ENCODE results near the gene GNAT2.

Gene GNAT2

DNA sequence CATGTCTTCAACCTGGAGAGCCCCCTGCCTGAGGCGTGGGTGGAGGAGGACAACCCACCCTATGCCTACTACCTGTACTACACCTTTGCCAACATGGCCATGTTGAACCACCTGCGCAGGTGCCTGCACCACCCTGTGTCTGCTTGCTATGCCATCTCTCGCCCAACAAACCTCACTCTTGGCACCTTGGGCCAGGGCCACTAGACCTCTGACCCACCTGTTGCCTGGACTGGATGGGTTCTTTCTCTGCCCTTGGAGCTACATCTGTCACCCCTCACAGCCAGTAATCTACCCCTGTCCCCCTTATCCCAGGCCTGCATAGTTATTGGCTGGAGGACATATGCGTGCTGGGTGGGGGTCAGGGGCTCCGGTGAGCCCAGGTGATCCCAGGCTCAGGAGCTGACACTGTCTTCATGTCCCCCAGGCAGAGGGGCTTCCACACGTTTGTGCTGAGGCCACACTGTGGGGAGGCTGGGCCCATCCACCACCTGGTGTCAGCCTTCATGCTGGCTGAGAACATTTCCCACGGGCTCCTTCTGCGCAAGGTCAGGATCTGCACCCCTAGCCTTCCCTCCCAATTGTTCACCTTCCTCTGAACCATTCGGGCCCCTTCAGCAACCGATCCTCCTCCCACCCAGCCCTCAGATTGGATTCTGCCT is 10.1 kb upstream of the GNAT2 start:
- no peak for DNase-seq (ENCODE audit: low spot score)
- in situ Hi-C loops (cut with MboI; ENCODE audit: low pct_unique_long_range_greater_than_20kb, low sequenced_read_pairs, unreplicated experiment) = loop anchor here (5.0 kb wide), 1 partner anchor 82 kb away; the partner anchor contains the start of gene GNAI3
- no peak for TF ChIP-seq CTCF (IDR thresholded peaks at IDR 0.05; ENCODE audit: extremely low read depth, insufficient read depth, missing control alignments)

DNA sequence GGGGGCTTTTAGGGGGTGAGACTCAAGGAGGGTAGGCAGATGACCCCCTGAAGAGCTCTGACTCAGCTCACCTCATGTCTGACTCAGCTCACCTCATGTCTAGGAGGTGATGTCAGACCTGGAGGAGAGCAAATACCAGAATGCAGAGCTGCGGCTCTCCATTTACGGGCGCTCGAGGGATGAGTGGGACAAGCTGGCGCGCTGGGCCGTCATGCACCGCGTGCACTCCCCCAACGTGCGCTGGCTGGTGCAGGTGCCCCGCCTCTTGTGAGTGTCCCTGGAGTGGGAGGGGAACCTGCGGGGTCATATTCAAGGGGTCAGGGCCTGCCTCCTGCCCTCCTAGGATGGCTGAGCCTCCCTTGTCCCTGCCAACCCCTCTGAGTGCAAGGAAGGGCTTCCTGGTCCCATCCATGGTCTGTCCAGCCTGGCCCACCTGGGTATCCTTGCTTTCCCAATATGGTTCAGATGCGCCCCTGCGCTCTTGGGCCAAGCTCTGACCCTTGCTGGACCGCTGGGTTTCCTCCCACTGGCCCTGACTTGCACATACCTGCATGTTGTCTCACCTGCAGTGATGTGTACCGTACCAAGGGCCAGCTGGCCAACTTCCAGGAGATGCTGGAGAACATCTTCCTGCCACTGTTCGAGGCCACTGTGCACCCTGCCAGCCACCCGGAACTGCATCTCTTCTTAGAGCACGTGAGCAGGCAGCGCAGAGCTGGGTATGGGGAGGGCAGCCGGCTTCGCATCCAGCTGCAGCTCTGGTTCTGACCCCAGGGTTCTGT is 9.3 kb upstream of the GNAT2 start:
- DNase-seq (ENCODE audit: low spot score) = no peak
- TF ChIP-seq CTCF (IDR thresholded peaks at IDR 0.05; ENCODE audit: extremely low read depth, insufficient read depth, missing control alignments) = no peak
- in situ Hi-C loops (cut with MboI; ENCODE audit: low pct_unique_long_range_greater_than_20kb, low sequenced_read_pairs, unreplicated experiment) = no loop called here

- DNase-seq (ENCODE audit: low spot score) = no peak
- in situ Hi-C loops (cut with MboI; ENCODE audit: low pct_unique_long_range_greater_than_20kb, low sequenced_read_pairs, unreplicated experiment) = no loop called here
- no peak for TF ChIP-seq CTCF (IDR thresholded peaks at IDR 0.05; ENCODE audit: extremely low read depth, insufficient read depth, missing control alignments)
Measured at GRCh38 chr1:109627692-109628399, 8.4 kb upstream of the GNAT2 start.

DNA sequence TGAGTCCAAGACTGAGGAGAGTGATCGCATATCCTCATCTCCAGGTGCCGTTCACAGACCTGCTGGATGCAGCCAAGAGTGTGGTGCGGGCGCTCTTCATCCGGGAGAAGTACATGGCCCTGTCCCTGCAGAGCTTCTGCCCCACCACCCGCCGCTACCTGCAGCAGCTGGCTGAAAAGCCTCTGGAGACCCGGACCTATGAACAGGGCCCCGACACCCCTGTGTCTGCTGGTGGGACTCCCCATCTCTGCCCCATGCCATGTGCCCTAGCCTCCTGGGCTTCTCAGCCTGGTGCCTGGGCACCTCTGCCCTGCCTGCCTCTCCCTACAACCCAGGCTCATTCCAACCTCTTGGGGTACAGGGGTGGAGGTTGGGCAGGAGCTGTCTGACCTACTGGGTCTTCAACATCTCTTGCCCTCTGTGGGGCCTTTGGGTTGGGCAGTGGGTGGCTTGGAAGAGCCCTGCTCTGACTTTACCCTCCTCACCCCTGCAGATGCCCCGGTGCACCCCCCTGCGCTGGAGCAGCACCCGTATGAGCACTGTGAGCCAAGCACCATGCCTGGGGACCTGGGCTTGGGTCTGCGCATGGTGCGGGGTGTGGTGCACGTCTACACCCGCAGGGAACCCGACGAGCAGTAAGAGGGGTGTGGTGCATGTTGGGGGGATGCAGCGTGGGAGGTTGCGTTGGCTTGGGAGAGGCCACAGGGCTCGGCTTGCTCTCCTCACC is 7.4 kb upstream of the GNAT2 start:
- in situ Hi-C loops (cut with MboI; ENCODE audit: low pct_unique_long_range_greater_than_20kb, low sequenced_read_pairs, unreplicated experiment) = no loop called here
- no peak for DNase-seq (ENCODE audit: low spot score)
- TF ChIP-seq CTCF (IDR thresholded peaks at IDR 0.05; ENCODE audit: extremely low read depth, insufficient read depth, missing control alignments) = no peak

GRCh38 chr1:109625601-109626560 is 6.5 kb upstream of the GNAT2 start:
- in situ Hi-C loops (cut with MboI; ENCODE audit: low pct_unique_long_range_greater_than_20kb, low sequenced_read_pairs, unreplicated experiment) = no loop called here
- DNase-seq (ENCODE audit: low spot score) = no peak
- no peak for TF ChIP-seq CTCF (IDR thresholded peaks at IDR 0.05; ENCODE audit: extremely low read depth, insufficient read depth, missing control alignments)
